Duodenal mucosa (tissue), 2 donors: ENCODE results near the gene TRPV2.
A peak's percentile ranks its signal among the peaks of the same experiment; 100 is the strongest.

ENCODE experiments used
- H3K27ac ChIP-seq: one replicate; pipeline ENCODE4 v1.7.0; 2013; ENCODE audit warnings: low read depth, low read length
- H3K27me3 ChIP-seq, 2 donors: one replicate each; pipeline ENCODE4 v1.7.0; 2013; ENCODE audit warnings: low read length in 2 of 2, control low read depth in 1 of 2; ENCODE audit not compliant: insufficient read depth in 2 of 2, control insufficient read depth in 1 of 2
- H3K36me3 ChIP-seq, 2 donors: one replicate each; pipeline ENCODE4 v1.7.0; 2013; ENCODE audit warnings: low read length in 2 of 2, control low read depth in 1 of 2; ENCODE audit not compliant: insufficient read depth in 2 of 2, control insufficient read depth in 1 of 2
- H3K4me1 ChIP-seq, 2 donors: one replicate each; pipeline ENCODE4 v1.7.0; 2013; ENCODE audit warnings: low read length in 2 of 2, control low read depth in 1 of 2; ENCODE audit not compliant: insufficient read depth in 2 of 2, control insufficient read depth in 1 of 2
- H3K4me3 ChIP-seq, 2 donors: one replicate each; pipeline ENCODE4 v1.7.0; 2013; ENCODE audit warnings: low read length in 2 of 2, low read depth in 1 of 2
- H3K9ac ChIP-seq, 2 donors: one replicate each; pipeline ENCODE4 v1.7.0; 2013; ENCODE audit warnings: low read length in 2 of 2, low read depth in 1 of 2
- H3K9me3 ChIP-seq, 2 donors: one replicate each; pipeline ENCODE4 v1.7.0; 2013; ENCODE audit warnings: low read length in 2 of 2, control low read depth in 1 of 2; ENCODE audit not compliant: control insufficient read depth in 1 of 2

The TRPV2 gene

DNA sequence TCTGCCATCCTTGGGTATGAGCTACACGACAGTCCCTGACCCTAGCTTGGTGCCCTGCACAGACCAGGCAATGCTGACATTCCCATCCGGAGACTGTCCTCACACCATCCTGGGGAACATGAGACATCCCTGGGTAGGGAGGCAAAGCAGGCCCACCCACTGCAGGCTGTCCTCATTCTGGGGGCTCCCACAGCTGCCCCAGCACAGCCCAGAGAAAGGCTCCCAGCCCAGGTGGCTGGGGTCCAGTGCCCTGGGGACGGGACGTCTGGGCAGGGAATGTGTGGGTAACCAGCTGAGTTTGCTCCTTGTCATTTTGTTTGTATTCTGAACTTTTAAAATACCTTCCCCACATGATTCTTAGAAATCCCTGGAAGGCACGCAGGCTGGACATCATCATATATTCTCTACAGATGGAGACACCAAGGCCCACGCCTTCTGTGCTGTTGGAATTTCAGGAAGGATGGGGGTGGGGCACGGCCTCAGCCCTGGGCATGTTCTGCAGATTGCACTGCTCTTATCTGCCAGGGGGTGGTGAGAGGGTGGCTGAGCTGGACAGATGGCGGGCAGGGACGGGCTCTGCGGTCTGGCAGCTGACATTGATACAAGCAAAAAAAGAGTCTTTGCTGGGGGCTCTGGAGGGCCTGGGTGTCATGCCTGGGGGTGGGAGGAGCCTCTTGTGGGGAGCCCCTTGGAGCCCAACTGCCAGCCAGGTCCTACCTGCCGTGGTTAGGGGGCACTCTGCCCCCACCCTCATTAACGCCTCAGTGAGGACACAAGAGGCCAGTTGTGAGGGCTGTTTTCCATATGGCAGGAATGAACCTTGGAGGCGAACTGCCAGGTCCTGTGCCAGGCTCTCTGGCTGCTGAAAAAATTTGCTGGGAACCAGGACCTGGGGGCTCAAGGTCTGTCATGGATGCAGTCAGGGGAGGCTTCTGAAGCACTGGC, 48.3 kb downstream of the TRPV2 start:
- Histone ChIP-seq H3K27ac (peak overlapping the region; percentile 88), H3K9ac (peak overlapping the region; percentile 54 to 83), H3K4me3 (no peak overlapping the region), H3K4me1 (peaks cover 65 to 69% of the 10 kb centered on the region in 2 donors), H3K9me3 (no peaks in the 10 kb centered on the region), H3K36me3 (peaks cover 0 to 26% of the 10 kb centered on the region in 2 donors), H3K27me3 (no peaks in the 10 kb centered on the region)

DNA sequence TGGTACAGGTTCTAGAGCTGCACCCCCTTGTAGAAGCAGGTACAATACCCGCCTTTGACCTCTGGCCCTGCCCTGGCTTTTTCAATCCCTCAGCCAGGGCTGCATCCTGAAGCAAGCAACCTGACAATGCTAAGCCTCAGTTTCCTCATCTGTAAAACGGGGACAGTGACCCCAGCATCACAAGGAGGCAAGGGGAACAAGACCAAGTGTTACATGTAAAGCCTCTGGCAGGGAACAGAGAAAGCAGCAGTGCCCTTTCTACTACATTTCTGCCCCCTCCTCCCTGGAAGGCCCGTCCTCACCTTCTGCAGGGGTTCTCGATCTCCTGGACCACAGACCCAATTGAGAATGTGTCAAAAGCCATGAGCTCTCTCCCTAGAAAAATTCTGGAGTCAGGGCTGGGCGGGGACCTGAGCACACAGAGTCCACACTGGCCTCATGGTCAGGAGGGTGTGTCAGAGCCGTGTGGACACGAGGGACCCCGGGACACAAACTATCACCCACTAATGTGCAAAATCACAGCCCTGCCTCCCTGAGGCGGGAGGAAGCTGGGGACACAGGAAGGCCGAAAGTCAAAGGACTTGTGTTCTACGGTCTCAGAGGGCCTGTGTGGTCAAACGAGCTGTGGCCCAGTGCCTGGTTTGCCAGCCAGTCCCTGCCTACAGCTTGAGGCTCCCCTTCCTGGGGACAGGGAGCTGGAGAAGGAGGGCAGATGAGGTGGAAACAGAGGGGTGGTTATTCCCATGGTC, 49.1 kb downstream of the TRPV2 start:
- peaks cover 3 to 23% of the 10 kb centered on the region in 2 donors for H3K36me3 ChIP-seq
- H3K4me3 ChIP-seq = peak overlapping the region in 1 of 2 donors; percentile 25
- H3K27me3 ChIP-seq = no peaks in the 10 kb centered on the region
- peaks cover 73 to 77% of the 10 kb centered on the region in 2 donors for H3K4me1 ChIP-seq
- no peaks in the 10 kb centered on the region for H3K9me3 ChIP-seq
- peak overlapping the region; percentile 88 for H3K27ac ChIP-seq
- peak overlapping the region; percentile 55 to 83 for H3K9ac ChIP-seq

DNA sequence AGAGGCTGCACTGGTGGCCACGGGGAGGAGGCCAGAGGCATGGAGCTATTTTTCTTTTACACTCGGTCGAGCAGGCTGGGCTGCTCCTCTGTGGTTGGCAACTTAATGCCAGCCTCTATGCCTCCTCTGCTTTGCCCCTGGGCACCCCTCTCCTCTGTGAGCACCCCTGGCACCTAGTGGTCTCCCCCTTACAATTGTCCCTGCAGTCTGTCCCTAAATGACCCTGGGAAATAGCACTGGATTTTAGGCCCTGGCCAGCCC, 49.6 kb downstream of the TRPV2 start:
- no peaks in the 10 kb centered on the region for H3K9me3 ChIP-seq
- H3K36me3 ChIP-seq = peaks cover 5 to 18% of the 10 kb centered on the region in 2 donors
- H3K4me1 ChIP-seq = peaks cover 78 to 81% of the 10 kb centered on the region in 2 donors
- H3K9ac ChIP-seq = peak overlapping the region; percentile 55 to 83
- H3K27me3 ChIP-seq = no peaks in the 10 kb centered on the region
- peak overlapping the region in 1 of 2 donors; percentile 25 for H3K4me3 ChIP-seq
- H3K27ac ChIP-seq = peak overlapping the region; percentile 88

DNA sequence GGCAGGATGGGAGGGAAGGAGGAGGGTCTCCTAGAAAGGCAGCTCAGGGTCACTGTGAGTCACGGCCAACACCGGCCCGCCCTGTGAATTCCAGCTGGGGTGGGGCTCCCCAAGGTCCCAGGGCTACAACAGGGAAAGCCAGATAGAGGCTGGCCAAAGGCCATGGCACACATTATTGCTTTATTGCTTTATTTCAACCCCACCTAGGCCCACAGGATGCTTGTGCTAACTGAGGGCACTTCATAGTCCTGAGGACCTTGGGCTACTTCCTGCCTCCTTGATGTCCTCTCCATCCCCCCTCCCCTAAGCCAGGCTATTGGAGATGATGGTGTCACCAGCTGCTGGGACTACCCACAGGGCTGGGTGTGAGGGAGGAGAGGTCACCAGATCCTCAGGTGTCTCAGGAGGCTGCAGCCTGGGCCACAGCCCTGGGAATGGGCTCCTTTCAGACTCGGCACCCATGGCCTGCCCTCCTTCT, 50.5 kb downstream of the TRPV2 start:
- H3K9ac ChIP-seq = peak overlapping the region; percentile 55 to 83
- H3K9me3 ChIP-seq = no peaks in the 10 kb centered on the region
- peaks cover 77 to 83% of the 10 kb centered on the region in 2 donors for H3K4me1 ChIP-seq
- peak overlapping the region; percentile 90 for H3K27ac ChIP-seq
- H3K36me3 ChIP-seq = peaks cover 5 to 14% of the 10 kb centered on the region in 2 donors
- no peaks in the 10 kb centered on the region for H3K27me3 ChIP-seq
- peak overlapping the region in 1 of 2 donors; percentile 19 for H3K4me3 ChIP-seq

DNA sequence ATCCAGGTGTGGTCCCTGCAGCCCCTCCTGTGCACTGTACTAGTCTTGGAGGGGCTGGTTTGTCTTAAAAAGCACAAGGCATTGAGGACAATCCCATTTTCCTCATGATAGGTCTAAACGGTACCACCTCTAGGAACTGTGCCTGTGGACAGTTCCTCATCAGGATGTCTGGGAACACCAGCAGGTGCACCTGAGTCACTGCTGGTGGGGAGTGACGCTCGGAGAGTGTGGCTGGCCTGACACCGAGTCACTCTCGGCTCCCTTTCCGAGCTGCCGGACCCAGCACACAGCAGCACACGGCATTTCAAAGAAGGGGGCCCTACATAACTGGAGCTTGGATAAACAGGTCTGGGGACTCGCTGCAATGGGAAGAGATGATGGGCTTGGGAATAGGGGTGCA, 51.0 kb downstream of the TRPV2 start:
- Histone ChIP-seq H3K4me3 (peak overlapping the region; percentile 19 to 34), H3K9ac (peak overlapping the region; percentile 34 to 40), H3K36me3 (peaks cover 5 to 9% of the 10 kb centered on the region in 2 donors), H3K27me3 (no peaks in the 10 kb centered on the region), H3K4me1 (peaks cover 81 to 87% of the 10 kb centered on the region in 2 donors), H3K27ac (peak overlapping the region; percentile 90), H3K9me3 (no peaks in the 10 kb centered on the region)

DNA sequence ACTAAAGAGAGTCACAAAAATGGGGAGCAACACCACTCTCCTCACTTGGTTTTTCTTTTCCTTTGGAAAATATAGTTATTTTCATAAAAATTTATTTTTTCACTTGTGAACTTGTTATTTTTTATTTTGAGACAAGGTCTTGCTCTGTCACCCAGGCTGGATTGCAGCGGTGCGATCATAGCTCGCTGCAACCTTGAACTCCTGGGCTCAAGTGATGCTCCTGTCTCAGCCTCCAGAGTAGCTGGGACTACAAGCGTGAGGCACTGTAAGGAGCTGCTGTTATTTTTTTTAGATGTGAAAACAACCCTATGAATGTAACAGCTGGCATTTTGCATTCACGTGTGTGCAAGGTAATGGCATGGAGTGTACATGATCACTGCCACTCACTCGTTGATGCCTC, 51.7 kb downstream of the TRPV2 start:
- Histone ChIP-seq H3K4me3 (no peak overlapping the region), H3K27ac (peak overlapping the region; percentile 90), H3K27me3 (no peaks in the 10 kb centered on the region), H3K9me3 (no peaks in the 10 kb centered on the region), H3K9ac (peak overlapping the region in 1 of 2 donors; percentile 40), H3K36me3 (peaks cover 3 to 5% of the 10 kb centered on the region in 2 donors), H3K4me1 (peaks cover 83 to 87% of the 10 kb centered on the region in 2 donors)

DNA sequence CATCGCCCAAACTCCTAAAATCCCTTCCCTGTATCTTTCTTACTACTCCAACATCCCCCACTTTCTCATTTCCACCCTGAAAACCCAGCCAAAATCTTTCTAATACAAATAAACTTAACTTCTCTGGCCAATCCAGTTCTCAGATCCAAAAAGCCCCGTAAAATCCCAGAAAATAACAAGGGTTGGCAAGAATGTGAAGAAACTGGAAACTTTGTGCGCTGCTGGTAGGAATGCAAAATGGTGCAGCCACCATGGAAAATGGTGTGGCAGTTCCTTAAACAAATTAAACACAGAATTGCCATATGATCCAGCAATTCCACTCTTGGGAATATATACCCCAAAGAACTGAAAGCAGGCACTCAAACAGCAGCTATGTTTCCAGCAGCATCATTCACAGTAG, 52.5 kb downstream of the TRPV2 start:
- H3K27ac ChIP-seq = no peak overlapping the region
- H3K4me1 ChIP-seq = peaks cover 81 to 83% of the 10 kb centered on the region in 2 donors

DNA sequence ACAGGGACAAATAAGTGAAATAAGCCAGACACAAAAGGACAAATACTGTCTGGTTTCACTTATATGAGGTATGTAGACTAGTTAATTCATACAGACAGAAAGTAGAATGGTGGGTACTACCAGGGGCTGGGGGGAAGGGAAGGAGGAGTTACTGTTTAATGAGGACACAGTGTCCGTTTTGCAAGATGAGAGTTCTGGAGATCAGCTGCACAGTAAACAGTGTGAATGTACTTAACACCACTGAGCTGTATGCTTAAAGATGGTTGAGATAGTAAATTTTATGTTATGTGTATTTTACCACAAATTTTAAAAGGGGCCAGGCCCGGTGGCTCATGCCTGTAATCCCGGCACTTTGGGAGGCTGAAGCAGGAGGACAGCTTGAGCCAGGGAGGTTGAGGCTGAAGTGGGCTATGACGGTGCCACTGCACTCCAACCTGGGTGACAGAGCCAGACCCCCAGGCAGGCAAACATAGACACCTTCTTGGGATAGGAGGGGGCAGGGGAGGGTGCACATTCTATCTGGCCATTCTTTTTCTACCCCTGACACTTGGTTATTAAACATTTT, 53.1 kb downstream of the TRPV2 start:
- peaks cover 0 to 5% of the 10 kb centered on the region in 2 donors for H3K36me3 ChIP-seq
- no peaks in the 10 kb centered on the region for H3K27me3 ChIP-seq
- H3K9me3 ChIP-seq = no peaks in the 10 kb centered on the region
- H3K27ac ChIP-seq = no peak overlapping the region
- peak overlapping the region in 1 of 2 donors; percentile 15 for H3K9ac ChIP-seq
- H3K4me3 ChIP-seq = no peak overlapping the region
- peaks cover 75 to 77% of the 10 kb centered on the region in 2 donors for H3K4me1 ChIP-seq

More for the DNA sequence above, 52.5 kb downstream of the TRPV2 start:
- no peaks in the 10 kb centered on the region for H3K27me3 ChIP-seq
- no peak overlapping the region for H3K4me3 ChIP-seq
- peaks cover 0 to 5% of the 10 kb centered on the region in 2 donors for H3K36me3 ChIP-seq
- no peak overlapping the region for H3K9ac ChIP-seq
- no peaks in the 10 kb centered on the region for H3K9me3 ChIP-seq

DNA sequence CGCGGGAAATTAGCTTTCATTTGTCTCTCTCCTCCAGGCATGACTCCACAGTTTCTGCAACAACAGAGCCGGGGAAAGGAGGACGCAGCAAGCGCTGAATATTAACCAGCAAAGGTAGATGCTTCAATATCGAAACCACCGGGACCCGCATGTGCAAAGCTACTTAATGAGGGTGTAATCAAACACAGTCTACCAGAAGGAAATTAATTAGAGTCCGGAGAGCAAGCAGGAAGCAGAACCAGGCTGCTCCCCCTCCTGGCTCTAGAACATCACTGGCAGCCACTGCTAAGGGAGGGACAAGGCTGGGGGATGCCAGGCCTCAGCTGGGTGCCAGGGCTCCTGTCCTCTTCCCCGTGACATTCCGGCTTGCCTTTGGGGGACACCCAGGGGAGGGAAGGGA, 54.9 kb downstream of the TRPV2 start:
- Histone ChIP-seq H3K4me3 (peak overlapping the region; percentile 4 to 42), H3K36me3 (peaks cover 3 to 5% of the 10 kb centered on the region in 2 donors), H3K9me3 (no peaks in the 10 kb centered on the region), H3K27me3 (no peaks in the 10 kb centered on the region), H3K9ac (peak overlapping the region; percentile 54 to 56), H3K27ac (peak overlapping the region; percentile 78), H3K4me1 (peaks cover 62 to 65% of the 10 kb centered on the region in 2 donors)
